Fibroblast of the aortic adventitia (primary cell): ENCODE measurements around the gene PHPT1. TPM values are rescaled to one million over a fixed set of nuclear protein-coding genes. Genes with fewer than 3 reads are reported as not detected.

ENCODE experiments used
- DNase-seq: peaks from one replicate; pipeline ENCODE4 v3.0.0-alpha.2; 2010; ENCODE audit warnings: low read depth
- H3K4me3 ChIP-seq: 2 replicates; pipeline ENCODE4 v1.5.1; 2011; ENCODE audit warnings: low read depth, mild to moderate bottlenecking, control low read depth, low read length, moderate library complexity
- CTCF ChIP-seq: IDR thresholded peaks from 2 replicates; pipeline ENCODE4 v1.5.1; 2011; ENCODE audit warnings: mild to moderate bottlenecking, low read length, control low read depth, inconsistent platforms; ENCODE audit not compliant: insufficient read depth
- total RNA-seq: library from RNA; depleted of rRNA; stranded (reverse); fragments of >200 nt; gene quantifications from 2 replicates; pipeline ENCODE4 v1.2.3, GENCODE V29; 2012; ENCODE audit warnings: low replicate concordance

The PHPT1 gene
- total RNA-seq, 1 donor = 83.2 TPM

DNA sequence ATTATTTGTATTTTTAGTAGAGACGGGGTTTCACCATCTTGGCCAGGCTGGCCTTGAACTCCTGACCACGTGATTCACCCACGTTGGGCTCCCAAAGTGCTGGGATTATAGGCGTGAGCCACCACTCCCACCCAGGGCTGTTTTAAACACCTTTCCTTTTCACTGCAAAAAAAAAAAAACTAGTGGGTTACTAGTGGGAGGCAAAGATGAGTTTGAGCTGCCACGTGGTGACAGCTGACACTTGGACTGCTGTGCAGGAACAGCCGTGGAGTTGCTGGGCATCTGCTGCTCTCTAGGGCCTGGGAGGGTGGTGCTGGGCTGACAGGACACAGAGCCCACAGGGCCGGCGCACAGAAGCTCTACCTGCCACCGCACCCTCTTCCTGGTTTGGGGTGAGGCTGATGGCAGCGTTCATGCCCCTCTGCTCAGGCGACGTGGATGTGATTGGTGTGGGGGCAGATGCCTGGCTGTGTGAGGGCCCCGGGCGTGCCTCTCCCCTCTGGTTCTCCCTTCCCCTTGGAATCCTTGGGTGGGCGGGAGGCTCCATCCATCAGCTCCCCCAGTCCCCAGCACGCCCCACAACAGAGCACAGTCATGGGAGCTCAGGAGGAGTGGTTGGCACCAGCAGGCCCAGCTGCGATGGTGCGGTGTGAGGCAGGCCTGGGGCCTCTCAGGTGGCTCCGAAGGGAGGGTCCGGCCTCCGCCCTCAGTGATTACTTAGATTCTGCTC is 24.5 kb upstream of the PHPT1 start:
- DNase-seq = no peak
- H3K4me3 ChIP-seq = no peak overlapping the region
- TF ChIP-seq CTCF = no peak

- no peak overlapping the region for H3K4me3 ChIP-seq
- TF ChIP-seq CTCF = no peak
- DNase-seq = no peak
Measured at GRCh38 chr9:136825295-136826187, 23.7 kb upstream of the PHPT1 start.

GRCh38 chr9:136826188-136826541 is 23.0 kb upstream of the PHPT1 start:
- DNase-seq = no peak
- no peak overlapping the region for H3K4me3 ChIP-seq
- no peak for TF ChIP-seq CTCF

DNA sequence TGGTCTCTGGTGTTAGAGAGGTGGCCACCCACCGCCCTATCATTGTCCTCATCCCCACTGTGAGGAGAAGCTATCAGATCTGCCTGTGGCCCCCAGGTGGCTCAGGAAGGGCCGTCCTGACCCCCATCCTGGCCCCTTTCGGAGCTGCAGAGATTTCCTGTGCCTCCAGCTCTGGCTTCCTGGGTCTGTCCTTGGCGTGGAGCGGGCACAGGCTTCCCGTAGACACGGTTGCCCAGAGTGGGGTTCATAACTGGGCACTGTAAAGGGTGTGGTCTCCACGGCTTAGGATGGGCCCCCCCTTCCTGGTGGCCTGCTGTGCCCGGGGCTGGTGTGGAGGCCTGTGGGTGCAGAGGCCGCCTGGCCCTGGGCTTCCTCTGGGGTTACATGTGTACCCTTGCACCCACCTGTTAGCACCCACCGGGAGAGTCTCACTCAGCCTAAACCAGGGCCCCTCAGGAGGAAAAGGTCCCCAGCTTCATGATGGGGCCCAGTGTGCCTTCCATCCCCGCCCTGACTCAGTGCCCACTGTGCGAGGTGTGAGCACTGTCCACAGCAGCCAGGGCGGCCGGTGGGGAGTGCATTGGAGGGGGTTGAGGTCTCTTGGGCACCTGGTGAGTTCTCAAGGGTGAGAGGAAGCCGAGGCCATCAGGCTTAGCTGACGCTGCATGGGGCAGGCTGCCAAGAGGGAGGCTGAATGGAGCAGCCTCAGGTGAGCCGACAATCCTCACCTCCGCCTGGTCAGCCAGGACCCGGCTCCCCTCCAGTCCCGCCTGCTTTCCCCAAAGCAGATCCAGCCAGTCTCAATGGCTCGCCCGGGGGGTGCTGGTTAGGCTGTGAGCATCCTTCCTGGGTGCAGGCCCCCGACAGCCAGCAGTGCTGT is 22.3 kb upstream of the PHPT1 start:
- H3K4me3 ChIP-seq = no peak overlapping the region
- DNase-seq = no peak
- TF ChIP-seq CTCF = no peak

- H3K4me3 ChIP-seq = no peak overlapping the region
- DNase-seq = no peak
- no peak for TF ChIP-seq CTCF
Measured at GRCh38 chr9:136827794-136828473, 21.3 kb upstream of the PHPT1 start.
